Smooth muscle cell (in vitro differentiated cells): Measurements from ENCODE around the gene RIMOC1. TPM values are rescaled to one million over a fixed set of nuclear protein-coding genes. Genes with fewer than 3 reads are reported as not detected.

Experiments used
- DNase-seq: peaks from one replicate; lab custom pipeline; 2025; ENCODE audit not compliant: unreplicated experiment; lab: John Stamatoyannopoulos, UW
- H2AFZ ChIP-seq: fragments of 200-600 bp; sonication (generic); 2 replicates; pipeline ENCODE4 v1.6.0; 2016; ENCODE audit warnings: antibody characterized with exemption, low read depth, mild to moderate bottlenecking
- H3F3A ChIP-seq: fragments of 200-600 bp; sonication (generic); 2 replicates; pipeline ENCODE4 v1.6.0; 2017; ENCODE audit warnings: antibody characterized with exemption, low read depth
- H3K27ac ChIP-seq: fragments of 200-600 bp; sonication (generic); 2 replicates; pipeline ENCODE4 v1.5.1; 2016; ENCODE audit warnings: low read depth, mild to moderate bottlenecking
- H3K27me3 ChIP-seq: fragments of 200-600 bp; sonication (generic); 2 replicates; pipeline ENCODE4 v1.6.1; 2016; ENCODE audit warnings: low read depth, mild to moderate bottlenecking
- H3K36me3 ChIP-seq: fragments of 200-600 bp; sonication (generic); 2 replicates; pipeline ENCODE4 v1.5.1; 2016; ENCODE audit warnings: low read depth
- H3K4me1 ChIP-seq: fragments of 200-600 bp; sonication (generic); 2 replicates; pipeline ENCODE4 v1.5.1; 2016; ENCODE audit warnings: low read depth
- H3K4me2 ChIP-seq: fragments of 200-600 bp; sonication (generic); 2 replicates; pipeline ENCODE4 v1.6.0; 2016; ENCODE audit warnings: mild to moderate bottlenecking
- H3K4me3 ChIP-seq: fragments of 200-600 bp; sonication (generic); 2 replicates; pipeline ENCODE4 v1.5.1; 2016; ENCODE audit warnings: mild to moderate bottlenecking
- H3K79me2 ChIP-seq: fragments of 200-600 bp; sonication (generic); 2 replicates; pipeline ENCODE4 v1.6.0; 2016; ENCODE audit warnings: low read depth, mild to moderate bottlenecking
- H3K9ac ChIP-seq: fragments of 200-600 bp; sonication (generic); 2 replicates; pipeline ENCODE4 v1.6.0; 2016; ENCODE audit warnings: low read depth
- H3K9me3 ChIP-seq: fragments of 200-600 bp; sonication (generic); replicated peaks from 2 replicates; pipeline ENCODE4 v1.5.1; 2016; ENCODE audit warnings: low read depth
- H4K20me1 ChIP-seq: fragments of 200-600 bp; sonication (generic); 2 replicates; pipeline ENCODE4 v1.6.0; 2016; ENCODE audit warnings: low read depth
- WGBS: methylation state at CpG from one replicate; pipeline ENCODE4 v1.1.7; 2016; ENCODE audit warnings: low lambda C conversion rate; 5-methylcytosine and 5-hydroxymethylcytosine counted together
- polyA plus RNA-seq: library from polyadenylated mRNA; unstranded; fragments of >200 nt; fragmentation: Nextera tagmentation; extraction: Ambion mirVana; gene quantifications from 2 replicates; pipeline ENCODE4 v1.2.1, GENCODE V29; 2016
- total RNA-seq: library from RNA; depleted of rRNA; stranded (reverse); fragments of >200 nt; gene quantifications from 2 replicates; pipeline ENCODE4 v1.2.3, GENCODE V29; 2014
- TF ChIP-seq, protein P1 (sequence below): fragments of 200-600 bp; sonication (generic); IDR thresholded peaks from 2 replicates; pipeline ENCODE4 v1.5.1; 2017; ENCODE audit warnings: borderline replicate concordance, mild to moderate bottlenecking, antibody characterized with exemption; ENCODE audit not compliant: insufficient read depth, poor library complexity, severe bottlenecking

RIMOC1 gene
- total and polyA plus RNA-seq, 2 experiments from 2014 or later = 9.6 to 36.9 TPM

DNA sequence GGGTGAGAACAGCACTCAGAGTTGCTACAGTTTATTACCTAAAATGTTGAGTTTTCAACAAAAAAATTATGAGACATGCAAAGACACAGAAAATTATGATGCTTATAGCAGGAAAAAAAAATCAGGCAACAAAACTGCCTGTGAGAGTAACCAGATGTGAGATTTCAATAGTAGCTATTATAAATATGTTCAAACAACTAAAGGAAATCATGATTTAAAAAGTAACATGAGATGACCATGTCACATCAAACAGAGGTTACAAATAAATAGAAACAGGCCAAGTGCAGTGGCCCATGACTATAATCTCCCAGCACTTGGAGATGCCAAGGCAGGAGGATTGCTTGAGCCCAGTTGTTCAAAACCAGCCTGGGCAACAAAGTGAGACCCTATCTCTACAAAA, 12.1 kb upstream of the RIMOC1 start:
- no peaks in the 10 kb centered on the region for H3K27me3 ChIP-seq
- no peaks in the 10 kb centered on the region for H3F3A ChIP-seq
- H3K4me3 ChIP-seq = no peak overlapping the region
- no peaks in the 10 kb centered on the region for H3K4me1 ChIP-seq
- H3K9ac ChIP-seq = no peak overlapping the region
- H3K79me2 ChIP-seq = no peaks in the 10 kb centered on the region
- H2AFZ ChIP-seq = no peak overlapping the region
- H3K9me3 ChIP-seq = no peaks in the 10 kb centered on the region
- no peak overlapping the region for H3K4me2 ChIP-seq
- H3K36me3 ChIP-seq = no peaks in the 10 kb centered on the region
- H4K20me1 ChIP-seq = no peaks in the 10 kb centered on the region
- TF ChIP-seq, protein P1, sequence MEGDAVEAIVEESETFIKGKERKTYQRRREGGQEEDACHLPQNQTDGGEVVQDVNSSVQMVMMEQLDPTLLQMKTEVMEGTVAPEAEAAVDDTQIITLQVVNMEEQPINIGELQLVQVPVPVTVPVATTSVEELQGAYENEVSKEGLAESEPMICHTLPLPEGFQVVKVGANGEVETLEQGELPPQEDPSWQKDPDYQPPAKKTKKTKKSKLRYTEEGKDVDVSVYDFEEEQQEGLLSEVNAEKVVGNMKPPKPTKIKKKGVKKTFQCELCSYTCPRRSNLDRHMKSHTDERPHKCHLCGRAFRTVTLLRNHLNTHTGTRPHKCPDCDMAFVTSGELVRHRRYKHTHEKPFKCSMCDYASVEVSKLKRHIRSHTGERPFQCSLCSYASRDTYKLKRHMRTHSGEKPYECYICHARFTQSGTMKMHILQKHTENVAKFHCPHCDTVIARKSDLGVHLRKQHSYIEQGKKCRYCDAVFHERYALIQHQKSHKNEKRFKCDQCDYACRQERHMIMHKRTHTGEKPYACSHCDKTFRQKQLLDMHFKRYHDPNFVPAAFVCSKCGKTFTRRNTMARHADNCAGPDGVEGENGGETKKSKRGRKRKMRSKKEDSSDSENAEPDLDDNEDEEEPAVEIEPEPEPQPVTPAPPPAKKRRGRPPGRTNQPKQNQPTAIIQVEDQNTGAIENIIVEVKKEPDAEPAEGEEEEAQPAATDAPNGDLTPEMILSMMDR = no peak
- no peak overlapping the region for H3K27ac ChIP-seq
- no peak for DNase-seq

DNA sequence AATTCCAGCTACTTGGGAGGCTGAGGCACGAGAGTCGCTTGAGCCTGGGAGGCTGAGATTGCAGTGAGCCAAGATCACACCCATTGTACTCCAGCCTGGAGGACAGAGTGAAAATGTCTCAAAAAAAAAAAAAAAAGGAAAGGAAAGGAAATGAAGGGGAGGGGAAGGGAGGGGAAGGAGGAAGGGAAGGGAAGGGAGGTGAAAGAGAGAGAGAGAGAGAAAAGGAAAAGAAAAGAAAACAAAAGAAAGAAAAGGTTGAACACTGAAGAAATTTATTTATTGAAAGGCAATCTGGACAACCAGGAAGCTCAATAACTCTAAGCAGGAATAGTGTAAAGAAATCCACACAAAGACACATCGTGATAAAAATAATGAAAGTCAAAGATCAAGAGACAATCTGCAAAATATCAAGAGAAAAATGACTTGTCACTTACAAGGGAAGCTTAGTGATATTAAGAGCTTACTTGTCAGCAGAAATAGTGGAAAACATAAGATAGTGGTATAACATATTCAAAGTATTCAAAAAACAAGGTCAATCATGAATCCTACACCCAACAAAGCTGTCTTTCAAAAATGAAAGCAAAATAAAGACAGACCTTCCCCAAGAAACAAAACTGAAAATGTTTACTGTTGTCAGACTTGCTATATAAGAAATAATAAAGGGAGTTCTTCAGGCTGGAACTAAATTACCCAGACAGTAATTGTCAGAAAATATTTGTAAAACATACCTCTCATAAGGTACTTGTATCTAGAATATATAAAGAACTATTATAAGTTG, 10.9 kb upstream of the RIMOC1 start:
- H3K79me2 ChIP-seq = no peaks in the 10 kb centered on the region
- no peak overlapping the region for H3K27ac ChIP-seq
- H2AFZ ChIP-seq = no peak overlapping the region
- H3K27me3 ChIP-seq = no peaks in the 10 kb centered on the region
- H3K4me2 ChIP-seq = no peak overlapping the region
- no peak for DNase-seq
- no peaks in the 10 kb centered on the region for H3K4me1 ChIP-seq
- H3K9me3 ChIP-seq = no peaks in the 10 kb centered on the region
- 94% methylated on average over 3 of the region's 3 CpGs for WGBS
- no peaks in the 10 kb centered on the region for H3K36me3 ChIP-seq
- no peaks in the 10 kb centered on the region for H4K20me1 ChIP-seq
- no peak overlapping the region for H3K4me3 ChIP-seq
- H3F3A ChIP-seq = no peaks in the 10 kb centered on the region
- TF ChIP-seq, protein P1 = no peak
- H3K9ac ChIP-seq = no peak overlapping the region

DNA sequence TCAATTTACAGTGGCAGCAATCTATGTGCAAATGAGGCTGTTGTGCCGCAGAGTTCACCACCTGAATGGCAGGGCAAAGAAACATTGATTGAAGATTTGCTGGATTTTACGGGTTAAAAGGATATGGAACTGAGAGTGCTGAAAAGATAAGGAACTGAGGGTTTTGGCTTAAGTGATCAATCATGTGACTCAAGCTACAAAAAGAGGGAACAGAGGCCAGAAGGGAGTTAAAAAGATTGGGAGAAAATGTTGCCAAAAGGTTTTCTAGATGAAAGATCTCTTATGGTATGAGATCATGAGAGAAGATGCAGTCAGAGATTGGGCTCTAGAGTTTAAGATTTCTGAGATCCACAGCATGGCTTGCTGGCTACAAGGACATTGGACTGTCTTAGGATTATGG, 7.9 kb upstream of the RIMOC1 start:
- H3K4me1 ChIP-seq = no peaks in the 10 kb centered on the region
- no peak overlapping the region for H3K4me2 ChIP-seq
- H3F3A ChIP-seq = no peaks in the 10 kb centered on the region
- H3K27ac ChIP-seq = no peak overlapping the region
- WGBS = 42% methylated on average over 2 of the region's 2 CpGs
- H2AFZ ChIP-seq = no peak overlapping the region
- TF ChIP-seq, protein P1 = no peak
- no peak overlapping the region for H3K9ac ChIP-seq
- H3K4me3 ChIP-seq = no peak overlapping the region
- no peaks in the 10 kb centered on the region for H3K36me3 ChIP-seq
- H3K9me3 ChIP-seq = no peaks in the 10 kb centered on the region
- no peaks in the 10 kb centered on the region for H3K27me3 ChIP-seq
- no peaks in the 10 kb centered on the region for H3K79me2 ChIP-seq
- H4K20me1 ChIP-seq = no peaks in the 10 kb centered on the region
- DNase-seq = no peak

DNA sequence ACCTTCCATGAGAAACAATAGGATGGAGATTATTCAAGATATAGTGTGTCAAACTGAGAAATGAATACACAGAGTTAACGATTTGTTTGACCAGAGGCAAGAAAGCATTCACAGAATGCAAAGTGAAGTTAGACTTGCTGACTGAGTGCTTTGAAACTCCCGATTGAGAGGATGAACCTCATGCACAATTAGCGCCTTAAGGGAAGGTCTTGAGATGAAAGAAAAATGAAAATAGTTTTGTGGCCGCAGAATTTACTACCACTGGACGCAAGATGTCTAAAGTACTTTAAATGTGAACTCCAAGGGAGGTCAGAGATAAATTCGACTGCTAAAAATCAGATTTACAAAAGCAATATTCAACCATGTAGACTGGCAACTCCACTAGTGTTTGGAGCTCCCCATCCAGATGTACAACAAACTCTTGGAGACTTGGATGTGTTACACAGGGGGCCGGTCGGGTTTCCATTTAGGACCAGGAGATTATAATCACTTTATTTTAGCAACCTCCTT, 707 bp upstream of the RIMOC1 start:
- peak overlapping the region; percentile 73 for H3K9ac ChIP-seq
- H3K4me3 ChIP-seq = peak overlapping the region; percentile 60
- WGBS = 52% methylated on average over 8 of the region's 8 CpGs
- H3K9me3 ChIP-seq = no peaks in the 10 kb centered on the region
- no peak for DNase-seq
- peaks cover 6% of the 10 kb centered on the region for H3F3A ChIP-seq
- peak overlapping the region; percentile 87 for H3K4me2 ChIP-seq
- H4K20me1 ChIP-seq = no peaks in the 10 kb centered on the region
- H3K27me3 ChIP-seq = no peaks in the 10 kb centered on the region
- peaks cover 12% of the 10 kb centered on the region for H3K4me1 ChIP-seq
- H3K27ac ChIP-seq = peak overlapping the region; percentile 78
- no peaks in the 10 kb centered on the region for H3K36me3 ChIP-seq
- H3K79me2 ChIP-seq = peaks cover 28% of the 10 kb centered on the region
- H2AFZ ChIP-seq = peak overlapping the region; percentile 78
- TF ChIP-seq, protein P1 = no peak
